Measurements from ENCODE around the gene NR2C2AP. TPM values are rescaled to one million over a fixed set of nuclear protein-coding genes. Genes with fewer than 3 reads are reported as not detected.
"Not testable (repeated sequence)": the region's sequence is repeated elsewhere in the genome, so short reads cannot be mapped to it uniquely, and the experiment has no call there.

Gene NR2C2AP
- total RNA-seq, 1 donor = 7.8 TPM

DNA sequence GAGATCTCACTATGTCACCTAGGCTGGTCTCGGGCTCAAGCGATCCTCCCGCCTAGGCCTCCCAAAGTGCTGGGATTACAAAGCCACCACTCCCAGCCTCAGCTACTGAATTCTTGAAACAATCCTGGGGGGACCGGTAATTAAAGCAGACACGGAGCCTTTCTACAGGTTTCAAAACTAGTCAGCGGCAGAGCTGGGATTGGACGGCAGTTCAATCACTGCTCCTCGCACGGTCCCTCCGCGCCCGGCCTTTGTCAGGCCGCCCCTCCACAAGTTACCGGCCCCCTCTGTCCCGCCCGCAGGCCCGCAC lies 11.5 kb downstream of the NR2C2AP start:
- TF ChIP-seq, protein P1, sequence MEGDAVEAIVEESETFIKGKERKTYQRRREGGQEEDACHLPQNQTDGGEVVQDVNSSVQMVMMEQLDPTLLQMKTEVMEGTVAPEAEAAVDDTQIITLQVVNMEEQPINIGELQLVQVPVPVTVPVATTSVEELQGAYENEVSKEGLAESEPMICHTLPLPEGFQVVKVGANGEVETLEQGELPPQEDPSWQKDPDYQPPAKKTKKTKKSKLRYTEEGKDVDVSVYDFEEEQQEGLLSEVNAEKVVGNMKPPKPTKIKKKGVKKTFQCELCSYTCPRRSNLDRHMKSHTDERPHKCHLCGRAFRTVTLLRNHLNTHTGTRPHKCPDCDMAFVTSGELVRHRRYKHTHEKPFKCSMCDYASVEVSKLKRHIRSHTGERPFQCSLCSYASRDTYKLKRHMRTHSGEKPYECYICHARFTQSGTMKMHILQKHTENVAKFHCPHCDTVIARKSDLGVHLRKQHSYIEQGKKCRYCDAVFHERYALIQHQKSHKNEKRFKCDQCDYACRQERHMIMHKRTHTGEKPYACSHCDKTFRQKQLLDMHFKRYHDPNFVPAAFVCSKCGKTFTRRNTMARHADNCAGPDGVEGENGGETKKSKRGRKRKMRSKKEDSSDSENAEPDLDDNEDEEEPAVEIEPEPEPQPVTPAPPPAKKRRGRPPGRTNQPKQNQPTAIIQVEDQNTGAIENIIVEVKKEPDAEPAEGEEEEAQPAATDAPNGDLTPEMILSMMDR (IDR thresholded peaks at IDR 0.05; ENCODE audit: insufficient read depth, low read depth, low read length) = no peak
- DNase-seq (ENCODE audit: low read depth) = no peak

GRCh38 chr19:19186742-19187141 lies 16.5 kb downstream of the NR2C2AP start:
- H3K4me3 ChIP-seq (ENCODE audit: low read depth, low read length) = no peak overlapping the region
- no peak for DNase-seq (ENCODE audit: low read depth)
- TF ChIP-seq, protein P1 (IDR thresholded peaks at IDR 0.05; ENCODE audit: insufficient read depth, low read depth, low read length) = no peak

More for the DNA sequence above, 11.5 kb downstream of the NR2C2AP start:
- peak overlapping the region; percentile 96 for H3K4me3 ChIP-seq (ENCODE audit: low read depth, low read length)

- no peak overlapping the region for H3K4me3 ChIP-seq (ENCODE audit: low read depth, low read length)
- TF ChIP-seq, protein P1 (IDR thresholded peaks at IDR 0.05; ENCODE audit: insufficient read depth, low read depth, low read length) = peak; percentile 72
- DNase-seq (ENCODE audit: low read depth) = peak; percentile 43
Measured at GRCh38 chr19:19185853-19186740, 17.1 kb downstream of the NR2C2AP start.

- H3K4me3 ChIP-seq (ENCODE audit: low read depth, low read length) = no peak overlapping the region
- DNase-seq (ENCODE audit: low read depth) = no peak
- TF ChIP-seq, protein P1 (IDR thresholded peaks at IDR 0.05; ENCODE audit: insufficient read depth, low read depth, low read length) = no peak
Measured at GRCh38 chr19:19181488-19181998, 21.7 kb downstream of the NR2C2AP start.

GRCh38 chr19:19179548-19180441 lies 23.4 kb downstream of the NR2C2AP start:
- no peak overlapping the region for H3K4me3 ChIP-seq (ENCODE audit: low read depth, low read length)
- no peak for DNase-seq (ENCODE audit: low read depth)
- TF ChIP-seq, protein P1 (IDR thresholded peaks at IDR 0.05; ENCODE audit: insufficient read depth, low read depth, low read length) = no peak

DNA sequence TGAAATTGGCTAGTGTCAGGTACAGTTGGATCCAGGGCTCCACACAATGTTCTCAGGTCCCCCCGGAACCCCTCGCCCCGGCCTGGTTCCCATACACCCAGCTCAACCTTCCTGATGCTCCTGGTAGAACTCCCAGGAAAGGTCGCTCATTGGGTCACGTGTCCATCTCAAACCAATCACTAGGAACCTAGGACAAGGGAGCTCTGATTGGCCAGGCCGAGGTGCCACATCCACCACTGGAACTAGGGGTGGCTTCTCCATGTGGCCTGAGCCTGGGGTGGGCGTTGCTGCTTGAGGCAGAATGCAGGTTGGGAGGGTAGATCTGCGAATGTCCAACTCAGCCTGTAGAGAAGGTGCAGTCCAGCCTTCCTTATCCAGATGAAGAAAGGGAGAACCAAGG lies 26.3 kb downstream of the NR2C2AP start:
- H3K4me3 ChIP-seq (ENCODE audit: low read depth, low read length) = no peak overlapping the region
- TF ChIP-seq, protein P1 (IDR thresholded peaks at IDR 0.05; ENCODE audit: insufficient read depth, low read depth, low read length) = no peak
- DNase-seq (ENCODE audit: low read depth) = no peak

GRCh38 chr19:19173243-19173642 lies 30.0 kb downstream of the NR2C2AP start:
- not testable (repeated sequence) for H3K4me3 ChIP-seq (ENCODE audit: low read depth, low read length); DNase-seq (ENCODE audit: low read depth)

Data from fibroblast of villous mesenchyme (primary cell).